Tibial artery (tissue), 4 donors: Measurements from ENCODE around the gene OR7C2.

Source experiments
- DNase-seq, 2 donors: peaks; one replicate each; pipeline ENCODE4 v3.0.0-alpha.2; 2019
- H3K27ac ChIP-seq, 2 donors: fragments of 200-600 bp; sonication (generic) in 1 of 2; 1 replicate in 1 of 2; 2 replicates in 1 of 2; pipeline ENCODE4 v1.5.1; 2018 to 2019; ENCODE audit warnings: mild to moderate bottlenecking in 1 of 2
- H3K27me3 ChIP-seq, 2 donors: fragments of 200-600 bp; sonication (generic) in 1 of 2; one replicate each; pipeline versions ENCODE4 v1.5.1 to v1.6.0; 2016 to 2019
- H3K36me3 ChIP-seq, 3 donors: fragments of 200-600 bp; sonication (generic) in 2 of 3; one replicate each; pipeline ENCODE4 v1.5.1; 2016 to 2019; ENCODE audit warnings: mild to moderate bottlenecking in 2 of 3
- H3K4me1 ChIP-seq, 4 donors: fragments of 200-600 bp; sonication (generic) in 2 of 4; 1 replicate in 3 of 4; 2 replicates in 1 of 4; pipeline ENCODE4 v1.5.1; 2016 to 2019
- H3K4me3 ChIP-seq, 2 donors: fragments of 200-600 bp; sonication (generic) in 1 of 2; 1 replicate in 1 of 2; 2 replicates in 1 of 2; pipeline ENCODE4 v1.5.1; 2018 to 2019; ENCODE audit warnings: mild to moderate bottlenecking in 2 of 2
- H3K9me3 ChIP-seq, 3 donors: fragments of 200-600 bp; sonication (generic) in 1 of 3; one replicate each; pipeline ENCODE4 v1.5.1; 2016 to 2019
- intact Hi-C: fragments of 100-400 bp; cut with DNase I; formaldehyde crosslinking; loops from one replicate; pipeline ENCODE4 v1.15.0; 2023; ENCODE audit warnings: low total_unique reads
- TF ChIP-seq, protein P1 (sequence below), 2 experiments: fragments of 200-600 bp in 1 of 2; fragments of 450-650 bp in 1 of 2; IDR thresholded peaks; one replicate each; pipeline ENCODE4 v1.5.1; 2017 to 2019; ENCODE audit warnings: antibody characterized with exemption in 2 of 2, mild to moderate bottlenecking in 1 of 2, moderate library complexity in 1 of 2

Gene OR7C2

DNA sequence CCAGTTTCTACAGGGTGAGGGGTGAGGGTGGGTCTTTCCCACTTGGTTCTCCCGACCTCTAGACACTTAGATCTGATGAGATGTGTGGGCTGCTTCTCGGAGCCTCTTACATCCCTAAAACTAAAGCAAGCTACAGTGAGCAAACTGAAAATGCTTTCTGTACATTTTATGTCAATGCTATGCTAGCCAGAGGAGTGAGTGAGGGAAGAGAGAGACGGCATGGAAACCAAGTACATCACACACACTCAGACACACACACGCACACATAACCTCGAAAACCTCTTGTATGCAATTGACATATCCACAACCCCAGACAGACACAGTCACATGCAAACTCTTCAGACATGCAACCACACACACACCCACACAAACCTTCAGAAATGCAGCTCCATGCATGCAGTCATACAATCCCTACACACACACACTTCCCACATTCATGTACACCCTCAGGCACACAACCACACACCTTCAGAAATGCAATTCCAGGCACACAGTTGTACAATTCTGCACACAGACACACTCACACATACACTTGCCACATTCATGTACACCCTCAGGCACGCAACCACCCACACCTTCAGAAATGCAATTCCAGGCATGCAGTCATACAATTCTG lies 37.0 kb downstream of the OR7C2 start:
- Histone ChIP-seq H3K36me3 (no peaks in the 10 kb centered on the region), H3K9me3 (no peaks in the 10 kb centered on the region), H3K27me3 (peaks cover 0 to 57% of the 10 kb centered on the region in 2 donors), H3K4me1 (peaks cover 0 to 11% (median 0%) of the 10 kb centered on the region in 4 donors), H3K27ac (no peak overlapping the region), H3K4me3 (no peak overlapping the region)
- DNase-seq: no peak
- TF ChIP-seq, protein P1, sequence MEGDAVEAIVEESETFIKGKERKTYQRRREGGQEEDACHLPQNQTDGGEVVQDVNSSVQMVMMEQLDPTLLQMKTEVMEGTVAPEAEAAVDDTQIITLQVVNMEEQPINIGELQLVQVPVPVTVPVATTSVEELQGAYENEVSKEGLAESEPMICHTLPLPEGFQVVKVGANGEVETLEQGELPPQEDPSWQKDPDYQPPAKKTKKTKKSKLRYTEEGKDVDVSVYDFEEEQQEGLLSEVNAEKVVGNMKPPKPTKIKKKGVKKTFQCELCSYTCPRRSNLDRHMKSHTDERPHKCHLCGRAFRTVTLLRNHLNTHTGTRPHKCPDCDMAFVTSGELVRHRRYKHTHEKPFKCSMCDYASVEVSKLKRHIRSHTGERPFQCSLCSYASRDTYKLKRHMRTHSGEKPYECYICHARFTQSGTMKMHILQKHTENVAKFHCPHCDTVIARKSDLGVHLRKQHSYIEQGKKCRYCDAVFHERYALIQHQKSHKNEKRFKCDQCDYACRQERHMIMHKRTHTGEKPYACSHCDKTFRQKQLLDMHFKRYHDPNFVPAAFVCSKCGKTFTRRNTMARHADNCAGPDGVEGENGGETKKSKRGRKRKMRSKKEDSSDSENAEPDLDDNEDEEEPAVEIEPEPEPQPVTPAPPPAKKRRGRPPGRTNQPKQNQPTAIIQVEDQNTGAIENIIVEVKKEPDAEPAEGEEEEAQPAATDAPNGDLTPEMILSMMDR (IDR thresholded peaks at IDR 0.05): no peak
- intact Hi-C loops: no loop called here

DNA sequence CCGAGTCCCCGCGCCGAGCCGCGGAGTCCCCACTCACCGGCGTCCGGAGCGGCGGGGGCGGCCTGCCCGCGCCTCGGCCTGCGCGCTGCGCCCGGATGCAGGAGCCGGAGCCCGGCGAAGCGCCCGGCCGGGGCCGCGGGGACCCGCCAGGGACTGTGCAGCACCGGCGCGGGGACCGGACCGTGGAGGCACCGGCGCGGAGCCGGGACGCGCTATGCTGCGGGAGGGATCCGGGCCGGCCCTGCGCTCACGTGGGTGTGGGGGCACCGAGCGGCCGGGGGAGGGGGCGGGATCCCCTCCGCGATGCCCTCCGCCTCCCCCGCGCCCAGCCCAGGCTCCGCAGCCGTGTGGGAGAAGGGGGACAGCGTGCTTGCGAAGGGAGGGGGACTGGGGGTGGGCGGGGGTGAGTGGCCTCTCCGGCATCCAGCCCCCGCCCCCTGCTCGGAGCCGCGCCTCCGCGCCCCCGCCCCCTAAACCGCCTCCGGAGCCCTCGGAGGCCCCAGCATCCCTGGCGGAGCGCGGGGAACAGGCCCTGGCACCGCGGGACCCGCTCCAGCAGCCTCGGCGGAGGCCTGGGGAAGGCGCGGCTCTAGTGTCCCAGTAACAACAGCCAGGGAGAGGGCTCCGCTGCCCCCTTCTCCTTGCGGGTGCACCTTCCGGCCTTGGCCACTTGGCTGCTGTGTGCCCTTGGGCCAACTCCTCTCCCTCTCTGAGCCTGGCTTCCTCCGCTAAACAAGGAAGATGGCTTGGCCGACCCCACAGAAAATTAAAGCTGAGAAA lies 38.4 kb downstream of the OR7C2 start, which contains the start of gene SLC1A6:
Gene SLC1A6 (minus strand): TSS at position 389 of the 780 bp plus-strand sequence. CDS start 6,954 bp downstream, outside the sequence.
- no peak within 1 kb of the TSS for H3K4me3 ChIP-seq
- no peak for DNase-seq
- peaks cover 0 to 11% (median 0%) of the 10 kb centered on the region in 4 donors for H3K4me1 ChIP-seq
- TF ChIP-seq, protein P1 (IDR thresholded peaks at IDR 0.05): no peak
- intact Hi-C loops: no loop called here
- H3K36me3 ChIP-seq: no peaks in the 10 kb centered on the region
- no peaks in the 10 kb centered on the region for H3K9me3 ChIP-seq
- no peak within 1 kb of the TSS for H3K27ac ChIP-seq
- peaks cover 0 to 57% of the 10 kb centered on the region in 2 donors for H3K27me3 ChIP-seq

DNA sequence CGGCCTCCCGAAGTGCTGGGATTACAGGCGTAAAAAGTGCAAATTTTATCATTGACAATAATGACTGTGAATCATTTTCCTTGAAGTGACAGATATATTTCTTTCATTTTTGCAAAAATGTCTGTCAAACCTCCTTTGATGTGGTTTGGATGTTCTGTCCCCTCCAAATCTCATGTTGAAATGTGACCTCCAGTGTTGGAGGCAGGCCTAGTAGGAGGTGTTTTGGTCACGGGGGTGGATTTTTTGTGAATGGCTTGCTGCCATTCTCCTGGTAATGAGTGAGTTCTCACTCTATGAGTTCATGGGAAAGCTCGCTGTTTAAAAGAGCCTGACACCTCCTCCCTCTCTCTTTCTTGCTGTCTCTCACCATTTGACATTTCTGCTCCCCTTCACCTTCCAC lies 43.8 kb downstream of the OR7C2 start:
- Histone ChIP-seq H3K36me3 (no peaks in the 10 kb centered on the region), H3K4me1 (no peaks in the 10 kb centered on the region), H3K4me3 (no peak overlapping the region), H3K27ac (no peak overlapping the region), H3K27me3 (peaks cover 0 to 19% of the 10 kb centered on the region in 2 donors), H3K9me3 (no peaks in the 10 kb centered on the region)
- intact Hi-C loops: no loop called here
- DNase-seq: no peak
- TF ChIP-seq, protein P1 (IDR thresholded peaks at IDR 0.05): no peak
